ENCODE results near the gene PRSS57. TPM values are rescaled to one million over a fixed set of nuclear protein-coding genes. Genes with fewer than 3 reads are reported as not detected.
"Not testable (repeated sequence)": the region's sequence is repeated elsewhere in the genome, so short reads cannot be mapped to it uniquely, and the experiment has no call there.

PRSS57 gene
- total RNA-seq, 2 donors from 2014 or later = 1.7 TPM; not detected in 1

DNA sequence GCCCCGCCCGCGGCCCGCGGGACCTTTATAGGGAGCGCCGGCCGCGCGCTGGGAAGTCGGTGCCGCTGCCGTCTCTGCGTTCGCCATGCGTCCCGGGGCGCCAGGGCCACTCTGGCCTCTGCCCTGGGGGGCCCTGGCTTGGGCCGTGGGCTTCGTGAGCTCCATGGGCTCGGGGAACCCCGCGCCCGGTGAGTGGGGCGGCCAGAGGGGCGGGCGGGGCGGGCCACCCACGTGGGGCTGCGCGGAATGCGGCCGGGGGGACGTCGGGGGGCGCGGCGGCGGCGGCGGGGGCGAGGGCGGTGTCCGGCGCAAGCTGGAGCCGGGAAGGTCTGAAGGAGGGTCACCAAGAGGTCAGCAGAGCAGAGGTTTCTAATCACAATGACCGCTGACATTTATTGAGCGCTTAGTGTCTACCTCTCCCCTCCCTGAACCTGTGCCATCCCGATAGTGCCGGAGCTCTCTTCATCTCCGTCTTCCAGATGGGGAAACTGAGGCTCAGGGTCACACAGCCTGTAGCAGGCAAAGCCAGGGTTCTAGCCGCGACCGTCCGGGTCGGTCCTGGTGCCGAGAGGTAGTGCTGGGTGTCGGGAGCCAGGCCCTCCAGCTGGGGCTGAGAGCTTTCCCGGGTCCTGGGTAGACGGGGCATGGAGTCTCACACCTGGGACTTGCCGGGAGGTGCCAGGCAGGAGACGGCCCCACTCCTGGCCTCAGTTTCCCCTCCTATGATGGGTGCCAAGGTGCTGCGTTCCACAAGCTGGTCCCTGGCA is 18.7 kb downstream of the PRSS57 start, which contains the start of gene FSTL3:
FSTL3 (plus strand) TSS at position 54 of the 767 bp plus-strand sequence; CDS start at position 86, 32 bp downstream.
- H3K4me3 ChIP-seq = peak within 1 kb of the TSS; percentile 37 to 46
- no peaks in the 10 kb centered on the region for H3K9me3 ChIP-seq
- no peak for DNase-seq (ENCODE audit: low spot score)
- H3K27me3 ChIP-seq (replicated peaks; ENCODE audit: insufficient read depth) = no peaks in the 10 kb centered on the region
- 5% methylated on average over 43 of the region's 63 CpGs for WGBS
- H3K4me1 ChIP-seq (replicated peaks) = peaks cover 11% of the 10 kb centered on the region
- intact Hi-C loops (cut with DNase I) = no loop called here
- TF ChIP-seq POLR2A (IDR thresholded peaks at IDR 0.05) (peak; percentile 43), POLR2AphosphoS5 (IDR thresholded peaks at IDR 0.05) (no peak)
- no peaks in the 10 kb centered on the region for H3K36me3 ChIP-seq
- peak within 1 kb of the TSS; percentile 69 to 75 for H3K27ac ChIP-seq

GRCh38 chr19:676007-676338 is 19.3 kb downstream of the PRSS57 start:
- peaks cover 11% of the 10 kb centered on the region for H3K4me1 ChIP-seq (replicated peaks)
- intact Hi-C loops (cut with DNase I) = no loop called here
- TF ChIP-seq, protein P1, sequence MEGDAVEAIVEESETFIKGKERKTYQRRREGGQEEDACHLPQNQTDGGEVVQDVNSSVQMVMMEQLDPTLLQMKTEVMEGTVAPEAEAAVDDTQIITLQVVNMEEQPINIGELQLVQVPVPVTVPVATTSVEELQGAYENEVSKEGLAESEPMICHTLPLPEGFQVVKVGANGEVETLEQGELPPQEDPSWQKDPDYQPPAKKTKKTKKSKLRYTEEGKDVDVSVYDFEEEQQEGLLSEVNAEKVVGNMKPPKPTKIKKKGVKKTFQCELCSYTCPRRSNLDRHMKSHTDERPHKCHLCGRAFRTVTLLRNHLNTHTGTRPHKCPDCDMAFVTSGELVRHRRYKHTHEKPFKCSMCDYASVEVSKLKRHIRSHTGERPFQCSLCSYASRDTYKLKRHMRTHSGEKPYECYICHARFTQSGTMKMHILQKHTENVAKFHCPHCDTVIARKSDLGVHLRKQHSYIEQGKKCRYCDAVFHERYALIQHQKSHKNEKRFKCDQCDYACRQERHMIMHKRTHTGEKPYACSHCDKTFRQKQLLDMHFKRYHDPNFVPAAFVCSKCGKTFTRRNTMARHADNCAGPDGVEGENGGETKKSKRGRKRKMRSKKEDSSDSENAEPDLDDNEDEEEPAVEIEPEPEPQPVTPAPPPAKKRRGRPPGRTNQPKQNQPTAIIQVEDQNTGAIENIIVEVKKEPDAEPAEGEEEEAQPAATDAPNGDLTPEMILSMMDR (IDR thresholded peaks at IDR 0.05) = no peak
- no peak for TF ChIP-seq POLR2A (IDR thresholded peaks at IDR 0.05)
- TF ChIP-seq POLR2AphosphoS5 (IDR thresholded peaks at IDR 0.05) = no peak
- peak overlapping the region; percentile 45 to 69 for H3K27ac ChIP-seq
- H3K4me3 ChIP-seq = peak overlapping the region; percentile 37 to 46
- H3K27me3 ChIP-seq (replicated peaks; ENCODE audit: insufficient read depth) = no peaks in the 10 kb centered on the region
- H3K36me3 ChIP-seq = no peaks in the 10 kb centered on the region
- DNase-seq (ENCODE audit: low spot score) = no peak
- 5% methylated on average over 26 of the region's 31 CpGs for WGBS
- H3K9me3 ChIP-seq = no peaks in the 10 kb centered on the region

DNA sequence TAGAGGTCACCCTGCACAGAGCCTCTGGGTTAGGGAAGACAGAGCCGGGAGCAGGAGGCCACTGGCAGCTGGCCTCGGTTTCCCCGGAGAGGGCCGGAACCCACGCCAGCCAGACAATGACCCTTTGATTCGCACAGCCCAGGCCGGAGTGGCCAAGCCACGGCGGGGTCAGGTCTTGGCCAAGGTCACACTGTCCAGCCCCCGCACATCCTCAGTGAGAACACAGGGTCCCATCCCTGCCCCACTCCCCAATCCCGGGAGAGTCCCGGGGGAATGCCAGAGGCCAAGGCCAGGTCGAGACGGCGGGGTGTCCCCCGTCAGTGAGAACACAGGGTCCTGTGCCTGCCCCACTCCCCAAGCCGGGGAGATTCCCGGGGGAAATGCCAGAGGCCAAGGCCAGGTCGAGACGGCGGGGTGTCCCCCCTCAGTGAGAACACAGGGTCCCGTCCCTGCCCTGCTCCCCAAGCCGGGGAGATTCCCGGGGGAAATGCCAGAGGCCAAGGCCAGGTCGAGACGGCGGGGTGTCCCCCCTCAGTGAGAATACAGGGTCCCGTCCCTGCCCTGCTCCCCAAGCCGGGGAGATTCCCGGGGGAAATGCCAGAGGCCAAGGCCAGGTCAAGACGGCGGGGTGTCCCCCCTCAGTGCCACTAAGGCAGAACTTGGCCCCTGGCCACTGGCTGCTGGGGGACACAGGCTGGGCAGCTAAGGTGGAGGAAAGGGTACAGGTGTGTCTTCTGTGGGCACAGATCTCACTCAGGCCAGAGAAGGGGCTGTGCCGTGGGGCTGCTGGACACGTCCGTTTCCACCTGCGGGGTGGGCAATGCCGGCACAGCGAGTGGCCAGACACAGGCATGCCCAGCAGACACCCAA is 20.7 kb downstream of the PRSS57 start:
- no peak for DNase-seq (ENCODE audit: low spot score)
- no peaks in the 10 kb centered on the region for H3K36me3 ChIP-seq
- intact Hi-C loops (cut with DNase I) = no loop called here
- WGBS = 70% methylated on average over 38 of the region's 38 CpGs
- no peak overlapping the region for H3K27ac ChIP-seq
- no peak overlapping the region for H3K4me3 ChIP-seq
- H3K27me3 ChIP-seq (replicated peaks; ENCODE audit: insufficient read depth) = no peaks in the 10 kb centered on the region
- no peaks in the 10 kb centered on the region for H3K9me3 ChIP-seq
- peaks cover 10% of the 10 kb centered on the region for H3K4me1 ChIP-seq (replicated peaks)
- no peak for TF ChIP-seq POLR2AphosphoS5 (IDR thresholded peaks at IDR 0.05)

DNA sequence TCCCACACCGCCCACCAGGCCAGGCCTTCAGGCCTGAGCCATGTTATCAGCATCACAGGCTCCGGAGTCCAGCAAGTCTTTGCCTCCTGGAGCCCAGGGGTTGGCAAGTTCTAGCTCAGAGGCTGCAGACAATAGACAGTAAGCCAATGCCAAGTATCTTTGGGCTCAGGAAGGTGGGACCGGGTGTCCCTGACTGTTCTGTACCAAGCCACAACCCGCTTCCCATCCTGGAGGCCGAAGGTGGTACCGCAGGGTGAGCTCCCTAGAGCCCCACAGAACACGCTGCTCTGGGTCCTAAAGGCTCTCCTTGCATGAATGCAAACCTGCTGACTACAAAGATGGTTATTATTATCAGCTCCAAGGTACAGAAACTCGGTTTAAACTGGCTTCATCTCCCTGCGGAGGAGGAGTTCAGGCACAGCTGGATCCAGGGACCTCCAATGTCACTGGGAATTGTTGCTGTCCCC is 24.6 kb downstream of the PRSS57 start:
- no peak overlapping the region for H3K27ac ChIP-seq

DNA sequence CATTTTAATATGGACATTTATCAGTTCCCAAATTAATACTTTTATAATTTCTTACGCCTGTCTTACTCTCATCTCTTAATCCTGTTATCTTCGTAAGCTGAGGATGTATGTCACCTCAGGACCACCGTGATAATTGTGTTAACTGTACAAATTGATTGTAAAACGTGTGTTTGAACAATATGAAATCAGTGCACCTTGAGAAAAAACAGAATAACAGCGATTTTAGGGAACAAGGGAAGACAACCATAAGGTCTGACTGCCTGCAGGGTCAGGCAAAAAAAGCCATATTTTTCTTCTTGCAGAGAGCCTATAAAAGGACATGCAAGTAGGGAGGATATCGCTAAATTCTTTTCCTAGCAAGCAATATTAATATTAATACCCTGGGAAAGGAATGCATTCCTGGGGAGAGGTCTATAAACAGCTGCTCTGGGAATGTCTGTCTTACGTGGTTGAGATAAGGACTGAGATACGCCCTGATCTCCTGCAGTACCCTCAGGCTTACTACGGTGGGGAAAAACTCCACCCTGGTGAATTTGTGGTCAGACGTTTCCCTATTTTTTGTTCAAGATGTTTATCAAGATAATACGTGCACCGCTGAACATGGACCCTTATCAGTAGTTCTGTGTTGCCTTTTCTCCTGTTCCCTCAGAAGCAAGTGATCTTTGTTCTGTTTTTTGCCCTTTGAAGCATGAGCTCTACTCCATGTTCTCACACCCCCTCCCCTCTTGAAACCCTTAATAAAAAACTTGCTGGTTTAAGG is 26.4 kb downstream of the PRSS57 start:
- H3K27ac ChIP-seq; H3K9me3 ChIP-seq; H3K4me1 ChIP-seq (replicated peaks); H3K4me3 ChIP-seq; H3K36me3 ChIP-seq; H3K27me3 ChIP-seq (replicated peaks; ENCODE audit: insufficient read depth); DNase-seq (ENCODE audit: low spot score): not testable (repeated sequence)
- intact Hi-C loops (cut with DNase I) = loop anchor here (10.0 kb wide), 1 partner anchor 316 kb away; the partner anchor contains the start of gene WDR18
- WGBS = 65% methylated on average over 12 of the region's 12 CpGs

More for the DNA sequence above, 24.6 kb downstream of the PRSS57 start:
- intact Hi-C loops (cut with DNase I) = no loop called here
- no peak for TF ChIP-seq POLR2AphosphoS5 (IDR thresholded peaks at IDR 0.05)
- H3K9me3 ChIP-seq = no peaks in the 10 kb centered on the region
- H3K36me3 ChIP-seq = no peaks in the 10 kb centered on the region
- DNase-seq (ENCODE audit: low spot score) = no peak
- H3K4me1 ChIP-seq (replicated peaks) = no peaks in the 10 kb centered on the region
- 82% methylated on average over 9 of the region's 9 CpGs for WGBS
- no peaks in the 10 kb centered on the region for H3K27me3 ChIP-seq (replicated peaks; ENCODE audit: insufficient read depth)
- no peak overlapping the region for H3K4me3 ChIP-seq

DNA sequence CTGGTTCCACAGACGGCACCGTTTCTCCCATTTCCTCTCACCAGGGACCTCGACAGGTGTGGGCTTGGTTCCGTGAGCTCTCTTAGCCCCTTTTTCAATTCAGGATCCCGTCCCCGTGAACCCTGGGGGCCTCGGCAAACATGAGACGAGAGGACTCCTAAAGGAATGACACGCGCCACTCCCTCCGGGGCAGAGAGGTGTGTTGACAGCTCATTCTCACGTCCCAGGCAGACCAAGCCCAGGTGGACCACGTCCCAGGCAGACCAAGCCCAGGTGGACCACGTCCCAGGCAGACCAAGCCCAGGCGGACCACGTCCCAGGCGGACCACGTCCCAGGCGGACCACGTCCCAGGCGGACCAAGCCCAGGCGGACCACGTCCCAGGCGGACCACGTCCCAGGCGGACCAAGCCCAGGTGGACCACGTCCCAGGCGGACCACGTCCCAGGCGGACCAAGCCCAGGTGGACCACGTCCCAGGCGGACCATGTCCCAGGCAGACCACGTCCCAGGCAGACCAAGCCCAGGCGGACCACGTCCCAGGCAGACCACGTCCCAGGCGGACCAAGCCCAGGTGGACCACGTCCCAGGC is 28.2 kb downstream of the PRSS57 start:
- not testable (repeated sequence) for H3K27ac ChIP-seq; DNase-seq (ENCODE audit: low spot score); H3K4me1 ChIP-seq (replicated peaks); H3K27me3 ChIP-seq (replicated peaks; ENCODE audit: insufficient read depth); H3K4me3 ChIP-seq; H3K9me3 ChIP-seq; H3K36me3 ChIP-seq
- intact Hi-C loops (cut with DNase I) = loop anchor here (10.0 kb wide), 1 partner anchor 318 kb away; the partner anchor contains the start of gene WDR18
- 95% methylated on average over 34 of the region's 38 CpGs for WGBS
